RPMI7951 (cell line): ENCODE measurements around the gene FOXK2. TPM values are rescaled to one million over a fixed set of nuclear protein-coding genes. Genes with fewer than 3 reads are reported as not detected.

ENCODE experiments used
- DNase-seq: peaks from one replicate; pipeline ENCODE4 v3.0.0-alpha.2; 2012; ENCODE audit warnings: low read depth
- total RNA-seq: library from RNA; depleted of rRNA; stranded (reverse); fragments of >200 nt; shearing (Covaris generic); gene quantifications from 2 replicates; pipeline ENCODE4 v1.2.3, GENCODE V29; 2014

The FOXK2 gene
- total RNA-seq, 1 experiment from 2014 or later, result 17.1 TPM

DNA sequence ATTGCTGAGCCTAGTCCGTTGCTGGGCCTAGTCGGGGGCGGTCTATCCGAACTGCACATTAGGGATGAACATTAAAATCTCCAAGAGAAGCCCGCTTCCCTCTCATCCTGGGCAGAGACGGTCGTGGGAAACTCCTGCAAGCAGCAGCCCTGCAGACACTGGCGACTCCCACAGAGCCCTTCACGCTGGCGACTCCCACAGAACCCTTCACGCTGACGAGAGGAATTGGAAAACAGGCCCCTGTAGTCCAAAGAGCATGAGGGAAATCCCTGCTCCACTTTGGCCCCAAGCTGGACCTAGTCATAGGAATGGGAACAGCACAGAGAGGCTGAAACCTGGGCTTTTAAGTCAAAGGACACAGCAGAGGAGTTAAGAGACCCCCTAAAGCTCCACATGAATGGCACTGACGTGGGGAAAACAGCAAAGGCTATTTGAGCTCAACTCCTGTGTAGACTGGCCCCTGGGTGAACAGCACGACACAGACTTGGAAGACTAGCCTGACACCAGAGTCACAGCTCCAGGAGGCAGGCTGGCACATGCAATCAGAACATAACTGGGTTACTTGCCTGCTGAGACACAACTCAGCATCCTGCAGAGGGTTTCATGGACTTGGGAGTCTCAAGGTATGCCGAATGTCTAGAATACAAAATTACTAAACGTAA, 86.5 kb downstream of the FOXK2 start:
- DNase-seq, result no peak

GRCh38 chr17:82608816-82609215, 89.3 kb downstream of the FOXK2 start:
- no peak for DNase-seq

- DNase-seq, result no peak
Observed at GRCh38 chr17:82609655-82610054, 90.1 kb downstream of the FOXK2 start.

DNA sequence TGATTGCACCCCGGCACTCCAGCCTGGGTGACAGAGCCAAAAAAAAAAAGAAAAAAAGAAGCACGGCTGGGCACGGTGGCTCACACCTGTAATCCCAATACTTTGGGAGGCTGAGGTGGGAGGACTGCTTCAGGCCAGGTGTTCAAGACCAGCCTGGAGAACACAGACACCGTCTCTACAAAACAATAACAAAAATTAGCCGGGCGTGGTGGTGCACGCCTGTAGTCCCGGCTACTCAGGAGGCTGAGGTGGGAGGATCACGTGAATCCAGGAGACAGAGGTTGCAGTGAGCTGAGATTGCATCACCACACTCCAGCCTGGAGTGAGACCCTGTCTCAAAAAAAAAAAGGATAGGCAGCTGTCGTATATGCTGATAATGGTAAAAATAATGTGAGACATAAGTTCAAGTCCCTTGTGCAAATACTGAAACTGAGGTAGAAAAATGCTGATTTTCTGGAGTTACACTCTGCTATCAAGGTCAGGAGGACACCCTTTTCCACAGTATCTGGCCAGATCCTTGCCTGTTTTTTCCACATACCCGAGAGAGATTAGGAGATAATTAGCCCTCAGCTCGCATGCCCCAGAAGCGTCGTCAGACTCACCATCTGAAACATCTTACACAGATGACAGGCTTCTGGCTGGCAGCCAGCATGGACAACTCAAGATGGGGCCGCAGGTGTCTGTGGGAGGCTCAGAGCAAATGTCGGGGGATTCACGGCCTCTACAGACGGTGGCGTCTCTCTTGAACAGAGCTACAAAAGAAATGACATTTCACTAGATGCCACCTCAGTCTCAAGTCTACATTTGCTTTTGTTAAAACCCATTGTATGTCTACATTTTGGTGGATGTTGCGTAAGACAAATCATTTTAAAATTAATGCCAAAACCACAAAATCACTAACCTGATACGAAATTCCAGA, 91.9 kb downstream of the FOXK2 start:
- DNase-seq, result no peak

- DNase-seq, result no peak
Observed at GRCh38 chr17:82613283-82614094, 94.0 kb downstream of the FOXK2 start.

DNA sequence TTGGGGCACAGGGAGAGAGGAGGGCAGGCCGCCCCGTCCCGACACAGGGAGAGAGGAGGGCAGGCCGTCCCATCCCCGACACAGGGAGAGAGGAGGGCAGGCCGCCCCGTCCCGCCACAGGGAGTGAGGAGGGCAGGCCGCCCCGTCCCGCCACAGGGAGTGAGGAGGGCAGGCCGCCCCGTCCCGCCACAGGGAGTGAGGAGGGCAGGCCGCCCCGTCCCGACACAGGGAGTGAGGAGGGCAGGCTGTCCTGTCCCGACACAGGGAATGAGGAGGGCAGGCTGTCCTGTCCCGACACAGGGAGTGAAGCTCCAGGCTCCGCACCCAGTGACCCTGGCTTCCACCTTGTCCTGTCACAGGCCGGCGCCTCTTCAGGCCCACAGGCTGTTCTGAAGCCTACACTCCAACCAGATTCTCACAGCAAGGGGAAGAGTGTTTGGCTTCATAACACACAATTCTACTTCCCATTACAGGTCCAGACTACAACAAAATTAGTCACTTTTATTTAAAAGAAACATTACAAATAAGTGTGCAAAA, 94.6 kb downstream of the FOXK2 start:
- DNase-seq, result no peak

GRCh38 chr17:82615084-82616020, 95.8 kb downstream of the FOXK2 start:
- DNase-seq, result no peak

- DNase-seq, result no peak
Observed at GRCh38 chr17:82616021-82616711, 96.6 kb downstream of the FOXK2 start.

GRCh38 chr17:82619211-82619610, 99.7 kb downstream of the FOXK2 start:
- DNase-seq, result no peak

DNA sequence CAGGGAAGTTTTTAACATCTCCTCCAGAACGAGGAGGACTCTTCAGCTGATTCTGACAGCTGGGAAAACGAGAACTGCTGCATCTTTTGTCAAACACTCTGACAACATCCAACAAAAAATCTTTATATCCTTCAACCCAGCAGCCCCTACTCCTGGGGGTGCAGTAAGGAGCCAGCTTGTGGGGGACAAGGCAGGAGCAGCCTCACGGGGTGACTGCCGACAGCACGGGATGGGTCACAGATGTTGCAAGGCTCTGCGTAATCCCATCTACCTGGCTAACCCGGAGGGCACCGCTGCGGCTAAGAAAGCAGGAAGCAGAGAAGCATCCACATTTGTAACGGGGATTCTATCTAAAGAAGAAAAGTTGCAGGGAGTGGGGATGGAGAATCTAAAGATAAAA, 100.1 kb downstream of the FOXK2 start:
- DNase-seq, result no peak

- no peak for DNase-seq
Observed at GRCh38 chr17:82623707-82624106, 104.2 kb downstream of the FOXK2 start.

DNA sequence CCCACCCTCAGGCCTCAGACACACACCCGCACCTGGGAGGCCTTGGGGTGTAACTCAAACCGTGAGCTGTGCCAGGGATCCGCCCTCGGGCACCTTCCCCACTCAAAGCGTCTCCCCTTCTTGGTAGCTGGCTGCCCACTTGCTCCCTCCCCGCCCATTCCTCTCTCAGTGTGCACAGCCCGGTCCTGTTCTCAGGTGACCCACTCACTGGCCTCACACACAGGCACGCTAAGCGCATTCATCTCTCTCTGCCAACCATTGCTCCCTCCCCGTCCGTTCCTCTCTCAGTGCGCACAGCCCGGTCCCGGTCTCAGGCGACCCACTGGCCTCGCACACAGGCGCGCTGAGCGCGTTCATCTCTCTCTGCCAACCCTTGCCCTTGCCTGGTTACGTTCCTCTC, 107.9 kb downstream of the FOXK2 start:
- DNase-seq, result no peak

DNA sequence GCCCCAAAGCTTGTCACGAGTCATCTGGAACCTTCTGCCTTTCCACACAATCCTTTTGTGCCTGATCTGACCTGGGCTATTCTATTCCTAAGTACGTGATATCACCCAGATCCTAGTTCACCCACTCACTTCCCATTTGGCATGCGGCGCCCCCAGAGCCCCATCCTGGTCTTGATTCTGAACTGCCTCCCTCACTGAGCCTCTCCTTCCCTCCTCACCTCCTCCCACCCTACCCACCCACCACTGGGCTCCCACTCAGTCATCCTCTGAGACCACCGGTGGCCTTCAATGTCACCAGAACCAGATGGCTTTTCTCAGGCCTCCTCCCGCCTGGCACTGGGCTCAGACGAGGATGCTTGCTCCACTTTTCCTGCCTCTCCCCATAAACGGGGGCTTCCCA, 110.2 kb downstream of the FOXK2 start:
- no peak for DNase-seq

DNA sequence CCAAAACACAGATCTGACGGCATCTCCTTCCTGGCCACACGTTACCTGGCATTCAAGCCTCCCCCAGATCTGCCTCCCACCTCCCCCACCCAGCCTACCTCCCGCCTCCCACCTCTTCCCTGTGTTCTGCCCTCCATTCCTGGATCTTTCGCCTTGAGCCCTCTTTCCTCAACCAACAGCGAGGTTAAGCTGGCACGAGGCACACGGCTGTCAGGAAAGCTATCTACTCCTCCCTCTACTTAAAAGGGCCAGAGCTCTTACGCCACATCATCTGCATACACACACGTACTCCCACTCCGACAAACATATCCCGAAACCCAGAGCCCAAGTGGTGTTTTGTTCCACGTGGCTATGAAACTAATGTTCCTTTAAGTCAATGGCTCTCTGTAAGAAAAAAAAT, 110.7 kb downstream of the FOXK2 start:
- DNase-seq, result no peak

DNA sequence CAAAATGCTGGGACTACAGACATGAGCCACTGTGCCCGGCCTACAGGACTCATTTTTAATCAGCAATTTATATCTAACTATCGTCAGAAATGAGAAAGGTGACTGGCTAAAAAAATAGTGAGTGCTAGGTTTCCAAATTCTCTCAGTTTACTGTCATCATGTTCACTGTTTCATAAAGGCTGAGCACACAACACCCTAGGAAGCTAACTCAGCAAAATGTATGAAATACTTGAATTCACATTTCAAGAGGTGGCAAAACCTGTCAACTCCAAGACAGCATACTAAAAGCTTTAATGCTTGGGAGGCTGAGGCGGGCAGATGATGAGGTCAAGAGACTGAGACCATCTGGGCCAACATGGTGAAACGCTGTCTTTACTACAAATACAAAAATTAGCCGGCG, 112.0 kb downstream of the FOXK2 start:
- DNase-seq, result no peak

DNA sequence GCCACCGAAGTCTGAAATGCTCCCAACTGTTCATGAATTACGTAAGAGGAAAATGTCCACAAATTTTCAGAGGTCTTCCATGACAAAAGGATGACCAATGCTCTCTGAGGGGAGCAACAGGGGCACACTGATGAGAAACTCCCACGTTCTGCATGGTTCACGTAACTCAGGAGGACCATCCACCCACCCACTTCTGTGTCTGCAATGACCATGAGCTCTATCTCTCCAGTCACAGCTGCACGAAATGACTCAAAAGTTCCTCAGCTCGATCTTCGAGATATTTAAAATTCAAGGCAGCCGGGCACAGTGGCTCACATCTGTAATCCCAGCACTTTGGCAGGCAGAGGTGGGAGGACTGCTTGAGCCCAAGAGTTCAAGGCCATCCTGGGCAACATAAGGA, 112.9 kb downstream of the FOXK2 start:
- no peak for DNase-seq

DNA sequence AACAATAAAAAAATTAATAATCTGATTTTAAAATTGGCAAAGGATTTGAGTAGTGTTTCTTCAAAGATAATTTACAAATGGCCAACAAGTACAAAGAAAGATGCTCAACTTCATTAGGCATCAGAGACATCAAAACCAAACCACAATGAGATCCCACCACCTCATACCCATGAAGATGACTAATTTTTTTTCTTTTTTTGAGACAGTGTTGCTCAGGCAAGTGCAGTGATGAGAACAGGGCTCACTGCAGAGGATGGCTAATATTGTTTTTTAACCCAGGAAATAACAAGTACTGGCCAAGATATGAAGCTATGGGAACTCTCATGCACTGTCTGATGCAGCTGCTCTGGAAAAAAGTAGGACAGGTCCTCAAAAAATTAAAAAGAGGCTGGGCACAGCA, 113.8 kb downstream of the FOXK2 start:
- no peak for DNase-seq

- no peak for DNase-seq
Observed at GRCh38 chr17:82636626-82637598, 117.4 kb downstream of the FOXK2 start.

DNA sequence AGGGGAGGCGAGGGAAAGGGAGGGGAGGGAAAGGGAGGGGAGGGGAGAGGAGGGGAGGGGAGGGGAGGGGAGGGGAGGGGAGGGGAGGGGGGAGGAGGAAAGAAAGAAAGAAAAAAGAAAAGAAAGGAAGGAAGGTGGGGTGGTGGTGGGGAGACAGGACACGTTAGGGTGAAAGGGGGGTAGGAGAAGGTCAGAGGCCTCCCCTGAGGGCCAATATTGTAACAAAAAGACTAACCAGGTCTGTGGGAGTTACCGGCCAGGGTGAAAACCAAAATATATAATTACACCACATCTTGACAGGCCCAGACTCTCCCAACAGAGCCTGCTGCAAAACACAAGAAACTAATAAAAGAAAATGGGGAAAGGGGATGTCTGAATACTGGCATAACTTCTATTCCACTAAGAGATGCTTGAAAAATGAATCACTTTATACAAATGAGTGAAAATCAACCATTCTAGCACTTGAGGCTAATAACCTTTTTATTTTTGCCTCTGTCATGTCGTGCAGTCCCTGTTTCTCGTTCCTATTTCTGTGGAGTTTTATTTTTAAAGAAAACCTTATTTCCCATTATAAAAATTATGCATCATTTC, 118.7 kb downstream of the FOXK2 start:
- DNase-seq, result no peak
